Endothelial cell of umbilical vein (primary cell): ENCODE data around the gene STAB1.

Source experiments
- JUN ChIP-seq: IDR thresholded peaks from 2 replicates; pipeline ENCODE4 v1.6.1; 2011; ENCODE audit warnings: borderline replicate concordance, low read depth; ENCODE audit not compliant: insufficient read length, insufficient read depth
- MYC ChIP-seq: IDR thresholded peaks from one replicate; pipeline ENCODE4 v1.6.1; 2011; ENCODE audit warnings: mild to moderate bottlenecking, low read depth, low read length

DNA sequence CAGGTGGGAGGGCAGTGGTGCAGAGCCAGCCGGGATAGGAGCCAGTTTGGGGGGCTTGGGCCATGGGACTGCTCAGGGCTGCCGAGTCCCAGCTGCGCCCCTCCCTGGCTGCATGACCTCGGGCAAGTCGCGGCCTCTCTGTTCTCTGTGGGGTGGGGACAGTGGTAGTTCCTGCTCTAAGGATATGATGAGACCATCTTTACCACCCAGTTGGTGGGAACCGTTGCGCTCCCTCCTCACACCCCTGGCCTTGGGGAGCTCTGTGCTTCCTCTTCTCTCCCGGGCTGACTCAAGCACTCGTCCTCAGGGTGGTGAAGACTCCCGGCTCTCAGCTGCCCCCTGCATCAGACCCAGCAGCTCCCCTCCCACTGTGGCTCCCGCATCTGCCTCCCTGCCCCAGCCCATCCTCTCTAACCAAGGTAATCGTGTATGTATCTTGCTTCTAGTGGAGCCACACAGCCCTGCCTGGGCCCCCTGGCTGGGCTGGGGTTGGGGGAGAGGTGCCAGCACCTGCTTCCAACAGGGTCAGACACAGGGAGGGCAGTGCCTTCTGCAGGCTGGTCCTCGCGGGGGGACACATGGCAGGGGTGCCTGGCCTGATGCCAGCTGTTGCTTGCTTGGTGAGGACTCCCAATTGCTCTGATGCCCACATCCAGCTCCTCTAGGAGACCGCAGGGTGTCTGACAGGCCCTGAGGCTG, 15.1 kb upstream of the STAB1 start:
- TF ChIP-seq JUN (no peak), MYC (no peak)
